ENCODE measurements around the gene CAPRIN1.
A peak's percentile ranks its signal among the peaks of the same experiment; 100 is the strongest.
"Not testable (repeated sequence)": the region's sequence is repeated elsewhere in the genome, so short reads cannot be mapped to it uniquely, and the experiment has no call there.

CAPRIN1 gene

GRCh38 chr11:34064291-34064690, 12.8 kb downstream of the CAPRIN1 start:
- peak overlapping the region; percentile 5 for H3K4me2 ChIP-seq (ENCODE audit: low read depth, low read length, poor library complexity, severe bottlenecking)
- H3K27ac ChIP-seq (ENCODE audit: low read depth, low read length): no peak overlapping the region
- no peak overlapping the region for H3K9ac ChIP-seq (ENCODE audit: low read length)
- no peak overlapping the region for H3K4me3 ChIP-seq (ENCODE audit: insufficient read depth, low read length, poor library complexity, severe bottlenecking)
- no peaks in the 10 kb centered on the region for H3K9me3 ChIP-seq (ENCODE audit: insufficient read depth, low read length)
- H4K20me1 ChIP-seq (ENCODE audit: low read depth, low read length): peaks cover 19% of the 10 kb centered on the region
- H2AFZ ChIP-seq (ENCODE audit: low read depth, low read length, severe bottlenecking): no peak overlapping the region
- H3F3A ChIP-seq (ENCODE audit: insufficient read depth): peaks cover 15% of the 10 kb centered on the region
- H3K36me3 ChIP-seq (ENCODE audit: low read length): peaks cover 2% of the 10 kb centered on the region; the same call in 1 of the 2 replicates
- H3K27me3 ChIP-seq (ENCODE audit: low read length): no peaks in the 10 kb centered on the region
- TF ChIP-seq, protein P1, sequence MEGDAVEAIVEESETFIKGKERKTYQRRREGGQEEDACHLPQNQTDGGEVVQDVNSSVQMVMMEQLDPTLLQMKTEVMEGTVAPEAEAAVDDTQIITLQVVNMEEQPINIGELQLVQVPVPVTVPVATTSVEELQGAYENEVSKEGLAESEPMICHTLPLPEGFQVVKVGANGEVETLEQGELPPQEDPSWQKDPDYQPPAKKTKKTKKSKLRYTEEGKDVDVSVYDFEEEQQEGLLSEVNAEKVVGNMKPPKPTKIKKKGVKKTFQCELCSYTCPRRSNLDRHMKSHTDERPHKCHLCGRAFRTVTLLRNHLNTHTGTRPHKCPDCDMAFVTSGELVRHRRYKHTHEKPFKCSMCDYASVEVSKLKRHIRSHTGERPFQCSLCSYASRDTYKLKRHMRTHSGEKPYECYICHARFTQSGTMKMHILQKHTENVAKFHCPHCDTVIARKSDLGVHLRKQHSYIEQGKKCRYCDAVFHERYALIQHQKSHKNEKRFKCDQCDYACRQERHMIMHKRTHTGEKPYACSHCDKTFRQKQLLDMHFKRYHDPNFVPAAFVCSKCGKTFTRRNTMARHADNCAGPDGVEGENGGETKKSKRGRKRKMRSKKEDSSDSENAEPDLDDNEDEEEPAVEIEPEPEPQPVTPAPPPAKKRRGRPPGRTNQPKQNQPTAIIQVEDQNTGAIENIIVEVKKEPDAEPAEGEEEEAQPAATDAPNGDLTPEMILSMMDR (IDR thresholded peaks at IDR 0.05; ENCODE audit: insufficient read depth, low read length, poor library complexity, severe bottlenecking): no peak
- TF ChIP-seq EZH2phosphoT487 (conservative IDR thresholded peaks at IDR 0.05; ENCODE audit: low read length): no peak
- H3K79me2 ChIP-seq (ENCODE audit: insufficient read depth, low read length): peaks cover 97% of the 10 kb centered on the region
- no peaks in the 10 kb centered on the region for H3K9me2 ChIP-seq (replicated peaks; ENCODE audit: insufficient read depth, low read length)

DNA sequence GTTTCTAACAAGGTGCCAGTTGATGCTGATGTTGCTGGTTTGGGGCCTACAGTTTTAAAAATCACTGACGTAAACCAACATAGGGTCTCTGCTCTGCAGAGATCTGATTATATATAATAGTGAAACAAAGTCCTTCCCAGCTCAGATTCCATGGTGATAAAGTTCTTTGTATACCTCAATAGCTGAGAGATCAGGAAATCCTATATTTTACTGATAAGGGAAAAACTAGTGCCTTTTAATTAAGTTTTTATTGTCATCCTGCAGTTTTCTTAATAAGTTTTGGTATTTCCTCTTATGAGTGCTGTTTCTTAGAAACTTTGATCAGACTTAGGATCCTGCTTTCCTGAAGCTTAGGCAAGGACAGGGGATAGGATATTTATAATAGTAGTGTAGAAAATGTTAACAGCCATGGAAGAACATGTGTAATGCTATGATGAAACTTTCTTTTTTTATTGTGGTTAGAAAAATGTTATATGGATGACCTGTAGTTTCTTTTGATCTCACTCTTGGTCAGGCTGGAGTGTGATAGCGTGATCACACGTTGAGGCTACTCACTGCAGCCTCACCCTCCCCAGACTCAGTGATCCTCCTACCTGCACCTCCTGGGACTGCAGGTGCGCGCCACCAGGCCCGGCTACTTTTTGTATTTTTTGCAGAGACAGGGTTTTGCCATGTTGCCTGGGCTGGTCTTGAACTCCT, 14.1 kb downstream of the CAPRIN1 start:
- Histone ChIP-seq H3K4me3 (ENCODE audit: insufficient read depth, low read length, poor library complexity, severe bottlenecking) (no peak overlapping the region), H3K27ac (ENCODE audit: low read depth, low read length) (0 out of 2 replicates have a peak overlapping the region, but pooled peaks have one; percentile 37), H3K9me3 (ENCODE audit: insufficient read depth, low read length) (no peaks in the 10 kb centered on the region), H3K79me2 (ENCODE audit: insufficient read depth, low read length) (peaks cover 97% of the 10 kb centered on the region), H4K20me1 (ENCODE audit: low read depth, low read length) (peaks cover 20% of the 10 kb centered on the region), H3K27me3 (ENCODE audit: low read length) (no peaks in the 10 kb centered on the region), H3K9me2 (replicated peaks; ENCODE audit: insufficient read depth, low read length) (no peaks in the 10 kb centered on the region), H3F3A (ENCODE audit: insufficient read depth) (peaks cover 15% of the 10 kb centered on the region), H2AFZ (ENCODE audit: low read depth, low read length, severe bottlenecking) (no peak overlapping the region), H3K9ac (ENCODE audit: low read length) (no peak overlapping the region), H3K36me3 (ENCODE audit: low read length) (peaks cover 2% of the 10 kb centered on the region; the same call in 1 of the 2 replicates), H3K4me2 (ENCODE audit: low read depth, low read length, poor library complexity, severe bottlenecking) (peak overlapping the region; percentile 2)
- TF ChIP-seq, protein P1 (IDR thresholded peaks at IDR 0.05; ENCODE audit: insufficient read depth, low read length, poor library complexity, severe bottlenecking): no peak

- H3K4me2 ChIP-seq (ENCODE audit: low read depth, low read length, poor library complexity, severe bottlenecking): peak overlapping the region; percentile 48
- H4K20me1 ChIP-seq (ENCODE audit: low read depth, low read length): peaks cover 17% of the 10 kb centered on the region
- H3K9ac ChIP-seq (ENCODE audit: low read length); H2AFZ ChIP-seq (ENCODE audit: low read depth, low read length, severe bottlenecking); H3K27me3 ChIP-seq (ENCODE audit: low read length); H3K9me3 ChIP-seq (ENCODE audit: insufficient read depth, low read length); H3K4me3 ChIP-seq (ENCODE audit: insufficient read depth, low read length, poor library complexity, severe bottlenecking); H3K9me2 ChIP-seq (replicated peaks; ENCODE audit: insufficient read depth, low read length); H3K36me3 ChIP-seq (ENCODE audit: low read length): not testable (repeated sequence)
- peaks cover 96% of the 10 kb centered on the region for H3K79me2 ChIP-seq (ENCODE audit: insufficient read depth, low read length)
- H3F3A ChIP-seq (ENCODE audit: insufficient read depth): peaks cover 15% of the 10 kb centered on the region
- H3K27ac ChIP-seq (ENCODE audit: low read depth, low read length): peak overlapping the region; percentile 53
Observed at GRCh38 chr11:34066766-34067165, 15.2 kb downstream of the CAPRIN1 start.

DNA sequence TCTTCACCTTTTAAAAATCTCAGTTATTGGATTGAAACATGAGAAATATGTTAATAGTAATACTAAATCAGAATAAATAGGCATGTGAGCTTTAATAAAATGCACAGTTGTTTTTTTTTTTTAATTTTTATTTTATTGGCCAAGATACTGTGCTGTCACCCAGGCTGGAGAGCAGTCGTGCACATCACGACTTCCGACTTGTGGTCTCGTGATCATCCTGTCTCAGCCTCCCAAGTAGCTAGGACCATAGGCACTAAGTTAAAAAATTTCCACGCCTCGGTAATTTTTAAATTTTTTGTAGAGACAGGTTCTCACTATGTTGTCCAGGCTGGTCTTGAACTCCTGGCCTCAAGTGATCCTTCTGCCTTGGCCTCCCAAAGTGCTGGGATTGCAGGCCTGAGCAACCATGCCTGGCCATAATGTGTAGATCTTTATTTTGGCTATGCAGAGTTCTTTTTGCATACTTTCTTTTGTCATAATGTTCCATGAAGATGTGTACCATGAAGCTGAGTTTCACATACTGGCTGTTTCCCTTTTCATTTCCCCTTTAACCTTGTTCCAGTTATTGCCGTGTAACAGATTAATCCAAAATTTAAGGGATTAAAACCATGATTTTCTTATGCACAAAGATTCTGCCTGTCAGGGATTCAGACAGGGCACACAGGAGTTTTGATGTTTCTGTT, 16.0 kb downstream of the CAPRIN1 start:
- peaks cover 15% of the 10 kb centered on the region for H3F3A ChIP-seq (ENCODE audit: insufficient read depth)

More for the DNA sequence above, 16.0 kb downstream of the CAPRIN1 start:
- TF ChIP-seq, protein P1 (IDR thresholded peaks at IDR 0.05; ENCODE audit: insufficient read depth, low read length, poor library complexity, severe bottlenecking): no peak
- TF ChIP-seq EZH2phosphoT487 (conservative IDR thresholded peaks at IDR 0.05; ENCODE audit: low read length): no peak
- H3K27ac ChIP-seq (ENCODE audit: low read depth, low read length): peak overlapping the region; percentile 53
- H3K36me3 ChIP-seq (ENCODE audit: low read length): peaks cover 4% of the 10 kb centered on the region; the same call in 1 of the 2 replicates
- H3K4me3 ChIP-seq (ENCODE audit: insufficient read depth, low read length, poor library complexity, severe bottlenecking): no peak overlapping the region
- H3K9me2 ChIP-seq (replicated peaks; ENCODE audit: insufficient read depth, low read length): no peaks in the 10 kb centered on the region
- H3K9ac ChIP-seq (ENCODE audit: low read length): no peak overlapping the region
- peaks cover 96% of the 10 kb centered on the region for H3K79me2 ChIP-seq (ENCODE audit: insufficient read depth, low read length)
- peak overlapping the region; percentile 48 for H3K4me2 ChIP-seq (ENCODE audit: low read depth, low read length, poor library complexity, severe bottlenecking)
- no peaks in the 10 kb centered on the region for H3K27me3 ChIP-seq (ENCODE audit: low read length)
- no peak overlapping the region for H2AFZ ChIP-seq (ENCODE audit: low read depth, low read length, severe bottlenecking)
- peaks cover 17% of the 10 kb centered on the region for H4K20me1 ChIP-seq (ENCODE audit: low read depth, low read length)
- H3K9me3 ChIP-seq (ENCODE audit: insufficient read depth, low read length): no peaks in the 10 kb centered on the region
